Fibroblast of lung (primary cell): ENCODE results near the gene STK16.

Experiments used
- CTCF ChIP-seq, 2 donors: IDR thresholded peaks in 1 of 2; conservative IDR thresholded peaks in 1 of 2; 1 replicate in 1 of 2; 2 replicates in 1 of 2; pipeline ENCODE4 v1.5.1; 2011 to 2012; ENCODE audit warnings: low read length in 2 of 2, control low read depth in 1 of 2, inconsistent platforms in 1 of 2, low read depth in 1 of 2, mild to moderate bottlenecking in 1 of 2
- EZH2 ChIP-seq: IDR thresholded peaks from 2 replicates; pipeline ENCODE4 v1.5.1; 2012; ENCODE audit warnings: low read length, control low read depth, mild to moderate bottlenecking; ENCODE audit errors: missing control alignments

- TF ChIP-seq CTCF (conservative IDR thresholded peaks at IDR 0.05 in 1 of 2, IDR thresholded peaks at IDR 0.05 in 1 of 2; ENCODE audit: low read depth in 1 of 2, low read length in 2 of 2) (no peak), EZH2 (no peak)
These were observed 42.4 kb downstream of the STK16 start for GRCh38 chr2:219287580-219288265.
